Retina (tissue), 1 donor: ENCODE measurements around the gene RAI1.
"Not testable (repeated sequence)": the region's sequence is repeated elsewhere in the genome, so short reads cannot be mapped to it uniquely, and the experiment has no call there.

ENCODE experiments used
- DNase-seq: peaks from one replicate; pipeline ENCODE4 v3.0.0-alpha.2; 2016

The RAI1 gene

GRCh38 chr17:17666111-17666714 is 15.0 kb upstream of the RAI1 start:
- no peak for DNase-seq

- DNase-seq, result no peak
Measured at GRCh38 chr17:17667231-17667630, 14.0 kb upstream of the RAI1 start.

- DNase-seq, result no peak
Measured at GRCh38 chr17:17667947-17668346, 13.3 kb upstream of the RAI1 start.

- no peak for DNase-seq
Measured at GRCh38 chr17:17668358-17668757, 12.9 kb upstream of the RAI1 start.

- DNase-seq, result peak; percentile 82
Measured at GRCh38 chr17:17668775-17669579, 12.3 kb upstream of the RAI1 start.

GRCh38 chr17:17669580-17670235 is 11.6 kb upstream of the RAI1 start:
- DNase-seq, result peak; percentile 67

GRCh38 chr17:17670701-17671305 is 10.5 kb upstream of the RAI1 start:
- no peak for DNase-seq

- DNase-seq, result no peak
Measured at GRCh38 chr17:17671369-17672129, 9.7 kb upstream of the RAI1 start.

GRCh38 chr17:17672453-17673368 is 8.5 kb upstream of the RAI1 start:
- DNase-seq, result no peak

GRCh38 chr17:17675416-17675815 is 5.8 kb upstream of the RAI1 start:
- no peak for DNase-seq

GRCh38 chr17:17675925-17676534 is 5.2 kb upstream of the RAI1 start:
- no peak for DNase-seq

- no peak for DNase-seq
Measured at GRCh38 chr17:17676752-17677151, 4.5 kb upstream of the RAI1 start.

- DNase-seq, result no peak
Measured at GRCh38 chr17:17677299-17678040, 3.8 kb upstream of the RAI1 start.

- not testable (repeated sequence) for DNase-seq
Measured at GRCh38 chr17:17678063-17678699, 3.1 kb upstream of the RAI1 start.

- no peak for DNase-seq
Measured at GRCh38 chr17:17679243-17679642, 2.0 kb upstream of the RAI1 start.

GRCh38 chr17:17679748-17680147 is 1.5 kb upstream of the RAI1 start:
- no peak for DNase-seq

- DNase-seq, result peak; percentile 63
Measured at GRCh38 chr17:17680477-17681186, 626 bp upstream of the RAI1 start.

GRCh38 chr17:17681744-17682292 is 560 bp downstream of the RAI1 start:
- DNase-seq, result no peak

GRCh38 chr17:17682293-17682736 is 1.1 kb downstream of the RAI1 start:
- peak; percentile 81 for DNase-seq
